Frontal cortex (tissue), 4 donors: Measurements from ENCODE around the gene GRHL1. TPM values are rescaled to one million over a fixed set of nuclear protein-coding genes. Genes with fewer than 3 reads are reported as not detected.

Experiments used
- DNase-seq, 2 donors: peaks; one replicate each; pipeline ENCODE4 v3.0.0; 2012; ENCODE audit warnings: low spot score in 2 of 2
- FAIRE-seq: peaks from 2 replicates; lab custom pipeline; 2012; peaks lifted over from hg19 to GRCh38; lab: Jason Lieb, UNC
- total RNA-seq: library from RNA; depleted of rRNA; stranded (reverse); fragments of >200 nt; gene quantifications from one replicate; pipeline ENCODE4 v1.2.3, GENCODE V29; 2014
- donor health status: control.
- donor health status: control.
- donor health status: control.

GRHL1 gene
- total RNA-seq, 1 donor from 2014 or later, result 4.9 TPM

GRCh38 chr2:10034333-10035052 lies 83.0 kb downstream of the GRHL1 start:
- FAIRE-seq, result no peak
- no peak for DNase-seq

- DNase-seq (no peak), FAIRE-seq (no peak)
Observed at GRCh38 chr2:10035053-10035422, 83.5 kb downstream of the GRHL1 start.

- FAIRE-seq, result no peak
- DNase-seq, result no peak
Observed at GRCh38 chr2:10035633-10036032, 84.1 kb downstream of the GRHL1 start.

GRCh38 chr2:10036095-10036884 lies 84.8 kb downstream of the GRHL1 start:
- FAIRE-seq (no peak), DNase-seq (peak; percentile 74 to 79)

GRCh38 chr2:10038123-10038522 lies 86.6 kb downstream of the GRHL1 start:
- DNase-seq, result no peak
- FAIRE-seq, result no peak

- FAIRE-seq (no peak), DNase-seq (no peak)
Observed at GRCh38 chr2:10038716-10039115, 87.2 kb downstream of the GRHL1 start.

GRCh38 chr2:10039658-10040410 lies 88.3 kb downstream of the GRHL1 start:
- FAIRE-seq (no peak), DNase-seq (peak; percentile 47 to 56)

GRCh38 chr2:10041711-10042110 lies 90.2 kb downstream of the GRHL1 start:
- no peak for DNase-seq
- no peak for FAIRE-seq

GRCh38 chr2:10042301-10043161 lies 91.0 kb downstream of the GRHL1 start:
- peak; percentile 54 to 64 for DNase-seq
- no peak for FAIRE-seq

- FAIRE-seq (no peak), DNase-seq (peak; percentile 91 to 96)
Observed at GRCh38 chr2:10043256-10043905, 91.9 kb downstream of the GRHL1 start, which contains the start of gene KLF11. Gene KLF11 (plus strand): TSS chr2:10043550. CDS start chr2:10043717, 167 bp downstream.

- no peak for FAIRE-seq
- peak; percentile 93 for DNase-seq
Observed at GRCh38 chr2:10043906-10044601, 92.6 kb downstream of the GRHL1 start.

GRCh38 chr2:10045561-10046355 lies 94.3 kb downstream of the GRHL1 start:
- no peak for DNase-seq
- FAIRE-seq, result no peak

GRCh38 chr2:10046931-10047330 lies 95.4 kb downstream of the GRHL1 start:
- DNase-seq, result no peak
- FAIRE-seq, result no peak

GRCh38 chr2:10047616-10048500 lies 96.4 kb downstream of the GRHL1 start:
- FAIRE-seq (no peak), DNase-seq (no peak)

GRCh38 chr2:10048501-10049171 lies 97.1 kb downstream of the GRHL1 start:
- DNase-seq (peak; percentile 63 to 65), FAIRE-seq (peak; percentile 94)
